Panc1 (cell line): ENCODE results near the gene KCNMA1. TPM values are rescaled to one million over a fixed set of nuclear protein-coding genes. Genes with fewer than 3 reads are reported as not detected.

Source experiments
- ATAC-seq: fragments of 200-7000 bp; cut with Tn5 transposase; 2 replicates; pipeline ENCODE4 v1.9.1; 2020; ENCODE audit warnings: mild to moderate bottlenecking, moderate library complexity
- BruUV-seq: library from RNA; stranded (reverse); fragments of 400-500 nt; replicated peaks from 2 replicates; lab custom pipeline; 2021; lab: Mats Ljungman, UMichigan
- CTCF ChIA-PET: fragments of 300-600 bp; sonication (Branson Sonifier 250); formaldehyde crosslinking; loops from one replicate; lab custom pipeline; 2022; ENCODE audit warnings: antibody characterized with exemption; lab: Charles Lee
- POLR2A ChIA-PET: fragments of 300-600 bp; sonication (Branson Sonifier 250); formaldehyde crosslinking; loops from one replicate; lab custom pipeline; 2022; ENCODE audit warnings: antibody characterized with exemption; lab: Charles Lee
- DNase-seq: peaks from one replicate; pipeline ENCODE4 v3.0.0-alpha.2; 2010; ENCODE audit warnings: low read depth, low spot score
- H3K27ac ChIP-seq: 2 replicates; pipeline ENCODE4 v1.5.1; 2011; ENCODE audit warnings: mild to moderate bottlenecking, low read length, inconsistent platforms
- H3K27me3 ChIP-seq: fragments of 200-500 bp; sonication (Bioruptor generic); 2 replicates; pipeline ENCODE4 v1.6.0; 2014; ENCODE audit warnings: low read length, inconsistent platforms; ENCODE audit not compliant: control insufficient read depth, insufficient read depth
- H3K36me3 ChIP-seq: fragments of 200-500 bp; sonication (Bioruptor generic); 2 replicates; pipeline ENCODE4 v1.5.1; 2014; ENCODE audit warnings: inconsistent platforms, mild to moderate bottlenecking, low read length, moderate library complexity; ENCODE audit not compliant: control insufficient read depth, insufficient read depth
- H3K4me1 ChIP-seq: 2 replicates; pipeline ENCODE4 v1.5.1; 2011; ENCODE audit warnings: inconsistent platforms, mild to moderate bottlenecking, low read length, moderate library complexity; ENCODE audit not compliant: control insufficient read depth, insufficient read depth
- H3K4me3 ChIP-seq, 2 experiments: 2 replicates each; pipeline ENCODE4 v1.5.1; 2011 to 2012; ENCODE audit warnings: low read depth in 2 of 2, low read length in 2 of 2, mild to moderate bottlenecking in 2 of 2, inconsistent platforms in 1 of 2, moderate library complexity in 1 of 2
- H3K9me3 ChIP-seq: fragments of 200-500 bp; sonication (Bioruptor generic); 2 replicates; pipeline ENCODE4 v1.5.1; 2014; ENCODE audit warnings: low read depth, mild to moderate bottlenecking, inconsistent platforms, low read length, moderate library complexity; ENCODE audit not compliant: control insufficient read depth, insufficient read depth
- POLR2AphosphoS5 ChIP-seq: IDR thresholded peaks from 2 replicates; pipeline ENCODE4 v1.6.1; 2012; ENCODE audit warnings: mild to moderate bottlenecking, low read depth, low read length, moderate library complexity
- SIN3A ChIP-seq: IDR thresholded peaks from 2 replicates; pipeline ENCODE4 v1.6.1; 2012; ENCODE audit warnings: low read depth, mild to moderate bottlenecking, low read length, moderate library complexity, borderline replicate concordance; ENCODE audit not compliant: insufficient read depth
- TCF7L2 ChIP-seq: IDR thresholded peaks from 2 replicates; pipeline ENCODE4 v1.6.1; 2011; ENCODE audit warnings: mild to moderate bottlenecking, low read depth, low read length, inconsistent platforms
- in situ Hi-C: cut with HindIII; loops from 2 replicates; pipeline ENCODE4 v1.10.0; 2016; ENCODE audit warnings: low sequenced_read_pairs, low pct_unique_long_range_greater_than_20kb
- intact Hi-C: fragments of 100-400 bp; cut with micrococcal nuclease; formaldehyde crosslinking; loops from one replicate; pipeline ENCODE4 v1.10.0; 2022; ENCODE audit not compliant: unreplicated experiment
- total RNA-seq: library from RNA; stranded (reverse); gene quantifications from one replicate; pipeline ENCODE4 v1.2.1, GENCODE V29; 2021; ENCODE audit not compliant: unreplicated experiment
- TF ChIP-seq, protein P1 (sequence below), 2 experiments: IDR thresholded peaks; 2 replicates each; pipeline ENCODE4 v1.6.1; 2011 to 2012; ENCODE audit warnings: low read depth in 2 of 2, control low read depth in 1 of 2, low read length in 1 of 2, mild to moderate bottlenecking in 1 of 2, moderate library complexity in 1 of 2; ENCODE audit not compliant: insufficient read depth in 1 of 2
- TF ChIP-seq, protein P2 (sequence below): fragments of 450-650 bp; IDR thresholded peaks from 2 replicates; pipeline ENCODE4 v1.5.1; 2017; ENCODE audit warnings: mild to moderate bottlenecking

The KCNMA1 gene
- total RNA-seq, 1 experiment from 2014 or later, result 91.9 TPM

DNA sequence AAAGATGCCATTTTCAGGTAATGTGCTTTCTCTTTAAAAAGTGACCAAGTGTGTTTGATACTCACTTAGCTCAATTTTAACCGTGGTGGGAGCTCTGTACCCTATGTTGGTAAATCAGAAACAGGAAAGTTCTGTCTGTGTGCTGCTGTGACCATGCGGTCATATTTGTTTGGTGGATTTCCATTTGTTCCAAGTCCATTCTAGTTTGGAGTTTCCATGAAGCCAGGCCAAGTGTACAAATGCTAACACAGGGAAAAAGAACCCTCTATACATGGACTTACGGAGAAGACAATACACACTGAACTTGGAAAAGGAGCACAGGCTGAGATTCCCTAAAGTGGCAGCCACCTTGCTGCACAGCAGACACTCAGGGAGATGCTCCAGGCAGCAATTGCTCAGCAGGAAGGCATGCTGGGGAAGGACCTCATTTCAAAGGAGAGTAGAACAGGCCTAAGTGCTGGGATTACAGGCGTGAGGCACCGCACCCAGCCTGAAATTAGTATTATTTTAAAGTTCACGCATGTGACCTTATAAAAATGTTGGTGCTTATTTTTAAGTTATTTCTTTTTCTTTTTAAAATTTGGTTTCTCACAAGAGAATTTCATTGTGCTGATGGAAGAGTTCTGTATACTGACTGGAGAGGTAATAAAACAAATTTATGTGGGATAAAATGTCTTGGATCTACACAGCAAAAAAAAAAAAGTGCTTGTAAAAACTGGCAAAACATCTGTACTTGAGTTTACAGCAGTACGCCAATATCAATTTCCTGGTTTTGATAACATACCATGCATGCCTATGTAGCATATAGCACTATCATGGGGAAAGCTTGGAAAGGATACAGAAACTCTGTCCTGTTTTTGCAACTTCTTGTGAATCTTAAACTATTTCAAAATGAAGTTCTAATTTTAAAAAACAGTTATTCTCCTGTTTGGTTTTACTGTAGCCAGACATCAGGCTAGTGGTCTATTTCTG, 436.2 kb downstream of the KCNMA1 start:
- ChIA-PET POLR2A (no interaction called here), CTCF (no interaction called here)
- ATAC-seq, result no peak

DNA sequence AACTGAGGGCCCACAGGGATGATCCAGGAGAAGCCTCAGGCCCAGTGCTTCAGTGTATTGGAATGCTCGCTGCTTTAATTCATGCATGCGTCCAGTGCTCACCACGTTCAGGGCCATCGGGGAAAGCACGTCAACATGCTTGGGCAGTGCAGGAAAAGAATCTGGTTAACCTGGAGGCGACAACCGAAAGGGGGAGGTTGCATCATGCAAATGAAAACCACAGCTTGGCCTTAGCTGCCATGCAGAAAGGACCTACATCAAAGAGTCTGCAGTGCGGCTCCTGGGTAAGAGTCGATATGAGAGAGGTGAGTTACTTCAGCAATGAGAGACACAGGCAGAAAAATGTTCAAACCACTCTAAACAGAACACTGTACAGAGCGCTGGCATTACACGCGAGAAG, 440.1 kb downstream of the KCNMA1 start:
- Histone ChIP-seq H3K27me3 (no peaks in the 10 kb centered on the region), H3K9me3 (no peaks in the 10 kb centered on the region), H3K36me3 (no peaks in the 10 kb centered on the region), H3K27ac (no peak overlapping the region), H3K4me1 (peaks cover 11% of the 10 kb centered on the region; the same call in 1 of the 2 replicates), H3K4me3 (no peak overlapping the region)
- ChIA-PET POLR2A (no interaction called here), CTCF (no interaction called here)
- in situ Hi-C loops, result no loop called here
- no peak for ATAC-seq
- intact Hi-C loops, result no loop called here
- DNase-seq, result no peak
- TF ChIP-seq, protein P1, sequence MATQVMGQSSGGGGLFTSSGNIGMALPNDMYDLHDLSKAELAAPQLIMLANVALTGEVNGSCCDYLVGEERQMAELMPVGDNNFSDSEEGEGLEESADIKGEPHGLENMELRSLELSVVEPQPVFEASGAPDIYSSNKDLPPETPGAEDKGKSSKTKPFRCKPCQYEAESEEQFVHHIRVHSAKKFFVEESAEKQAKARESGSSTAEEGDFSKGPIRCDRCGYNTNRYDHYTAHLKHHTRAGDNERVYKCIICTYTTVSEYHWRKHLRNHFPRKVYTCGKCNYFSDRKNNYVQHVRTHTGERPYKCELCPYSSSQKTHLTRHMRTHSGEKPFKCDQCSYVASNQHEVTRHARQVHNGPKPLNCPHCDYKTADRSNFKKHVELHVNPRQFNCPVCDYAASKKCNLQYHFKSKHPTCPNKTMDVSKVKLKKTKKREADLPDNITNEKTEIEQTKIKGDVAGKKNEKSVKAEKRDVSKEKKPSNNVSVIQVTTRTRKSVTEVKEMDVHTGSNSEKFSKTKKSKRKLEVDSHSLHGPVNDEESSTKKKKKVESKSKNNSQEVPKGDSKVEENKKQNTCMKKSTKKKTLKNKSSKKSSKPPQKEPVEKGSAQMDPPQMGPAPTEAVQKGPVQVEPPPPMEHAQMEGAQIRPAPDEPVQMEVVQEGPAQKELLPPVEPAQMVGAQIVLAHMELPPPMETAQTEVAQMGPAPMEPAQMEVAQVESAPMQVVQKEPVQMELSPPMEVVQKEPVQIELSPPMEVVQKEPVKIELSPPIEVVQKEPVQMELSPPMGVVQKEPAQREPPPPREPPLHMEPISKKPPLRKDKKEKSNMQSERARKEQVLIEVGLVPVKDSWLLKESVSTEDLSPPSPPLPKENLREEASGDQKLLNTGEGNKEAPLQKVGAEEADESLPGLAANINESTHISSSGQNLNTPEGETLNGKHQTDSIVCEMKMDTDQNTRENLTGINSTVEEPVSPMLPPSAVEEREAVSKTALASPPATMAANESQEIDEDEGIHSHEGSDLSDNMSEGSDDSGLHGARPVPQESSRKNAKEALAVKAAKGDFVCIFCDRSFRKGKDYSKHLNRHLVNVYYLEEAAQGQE (IDR thresholded peaks at IDR 0.05; ENCODE audit: insufficient read depth in 1 of 2, low read depth in 2 of 2, low read length in 1 of 2), result no peak
- TF ChIP-seq SIN3A, result no peak
- TF ChIP-seq POLR2AphosphoS5, result no peak
- TF ChIP-seq, protein P2, sequence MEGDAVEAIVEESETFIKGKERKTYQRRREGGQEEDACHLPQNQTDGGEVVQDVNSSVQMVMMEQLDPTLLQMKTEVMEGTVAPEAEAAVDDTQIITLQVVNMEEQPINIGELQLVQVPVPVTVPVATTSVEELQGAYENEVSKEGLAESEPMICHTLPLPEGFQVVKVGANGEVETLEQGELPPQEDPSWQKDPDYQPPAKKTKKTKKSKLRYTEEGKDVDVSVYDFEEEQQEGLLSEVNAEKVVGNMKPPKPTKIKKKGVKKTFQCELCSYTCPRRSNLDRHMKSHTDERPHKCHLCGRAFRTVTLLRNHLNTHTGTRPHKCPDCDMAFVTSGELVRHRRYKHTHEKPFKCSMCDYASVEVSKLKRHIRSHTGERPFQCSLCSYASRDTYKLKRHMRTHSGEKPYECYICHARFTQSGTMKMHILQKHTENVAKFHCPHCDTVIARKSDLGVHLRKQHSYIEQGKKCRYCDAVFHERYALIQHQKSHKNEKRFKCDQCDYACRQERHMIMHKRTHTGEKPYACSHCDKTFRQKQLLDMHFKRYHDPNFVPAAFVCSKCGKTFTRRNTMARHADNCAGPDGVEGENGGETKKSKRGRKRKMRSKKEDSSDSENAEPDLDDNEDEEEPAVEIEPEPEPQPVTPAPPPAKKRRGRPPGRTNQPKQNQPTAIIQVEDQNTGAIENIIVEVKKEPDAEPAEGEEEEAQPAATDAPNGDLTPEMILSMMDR, result no peak
- no peak for TF ChIP-seq TCF7L2
- no TSS peak for BruUV-seq

More for the DNA sequence above, 436.2 kb downstream of the KCNMA1 start:
- in situ Hi-C loops, result no loop called here
- Histone ChIP-seq H3K27ac (no peak overlapping the region), H3K36me3 (no peaks in the 10 kb centered on the region), H3K4me3 (no peak overlapping the region), H3K4me1 (peaks cover 4% of the 10 kb centered on the region; the same call in 1 of the 2 replicates), H3K9me3 (0 out of 2 replicates have a peak, but pooled peaks cover 2% of the 10 kb centered on the region), H3K27me3 (no peaks in the 10 kb centered on the region)
- BruUV-seq, result no TSS peak
- DNase-seq, result no peak
- intact Hi-C loops, result no loop called here
- TF ChIP-seq TCF7L2, result no peak
- TF ChIP-seq POLR2AphosphoS5, result no peak
- TF ChIP-seq, protein P1 (IDR thresholded peaks at IDR 0.05; ENCODE audit: insufficient read depth in 1 of 2, low read depth in 2 of 2, low read length in 1 of 2), result no peak
- TF ChIP-seq SIN3A, result no peak
- TF ChIP-seq, protein P2, result no peak
